IPS-18c (cell line): Measurements from ENCODE around the gene DTL.

ENCODE experiments used
- H3K4me3 ChIP-seq: 2 replicates; pipeline ENCODE4 v1.7.0; 2013; ENCODE audit warnings: low read depth, mild to moderate bottlenecking, low read length, moderate library complexity; ENCODE audit not compliant: insufficient read depth
- H3K9me3 ChIP-seq: one replicate; pipeline ENCODE4 v1.6.1; 2013; ENCODE audit warnings: mild to moderate bottlenecking, low read length, moderate library complexity; ENCODE audit not compliant: control insufficient read depth, insufficient read depth

DTL gene

DNA sequence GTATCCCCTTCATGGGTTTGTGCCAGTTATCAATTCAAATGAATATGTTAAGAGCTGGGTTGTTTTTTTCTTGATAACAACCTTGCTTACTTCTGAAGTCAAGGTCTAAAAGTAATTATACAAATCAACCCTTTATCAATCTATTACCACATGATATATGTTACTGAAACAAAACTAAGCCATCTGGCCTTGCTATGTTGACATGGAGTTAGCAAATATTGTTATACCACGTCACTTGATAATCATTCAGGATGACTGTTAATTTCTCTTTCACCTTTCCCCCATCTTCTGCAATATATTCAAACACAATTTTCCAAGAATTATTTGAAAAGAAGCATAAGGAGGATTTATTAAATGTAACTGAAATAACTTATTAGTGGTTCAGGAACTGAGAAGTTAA lies 72.6 kb downstream of the DTL start:
- Histone ChIP-seq H3K4me3 (no peak overlapping the region), H3K9me3 (peaks cover 3% of the 10 kb centered on the region)

DNA sequence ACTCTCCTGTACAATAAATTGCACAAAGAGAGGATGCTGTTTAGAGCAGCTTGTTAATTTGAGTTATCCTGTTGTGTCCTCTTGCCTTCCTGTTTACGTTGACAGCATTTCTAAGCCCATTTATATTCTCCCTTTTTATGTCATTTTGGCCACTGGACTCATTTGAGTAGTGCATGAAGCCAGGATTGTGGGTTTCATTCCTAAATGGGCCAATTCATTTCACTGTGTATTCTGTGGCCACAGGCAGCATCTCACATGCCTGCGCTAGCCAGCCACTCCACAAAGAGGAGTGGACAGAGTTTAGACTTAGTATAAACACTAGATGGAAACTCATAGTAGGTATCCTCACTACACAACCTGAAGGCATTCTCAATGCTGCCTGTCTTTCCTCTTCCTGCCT lies 73.4 kb downstream of the DTL start:
- H3K9me3 ChIP-seq: peaks cover 3% of the 10 kb centered on the region

DNA sequence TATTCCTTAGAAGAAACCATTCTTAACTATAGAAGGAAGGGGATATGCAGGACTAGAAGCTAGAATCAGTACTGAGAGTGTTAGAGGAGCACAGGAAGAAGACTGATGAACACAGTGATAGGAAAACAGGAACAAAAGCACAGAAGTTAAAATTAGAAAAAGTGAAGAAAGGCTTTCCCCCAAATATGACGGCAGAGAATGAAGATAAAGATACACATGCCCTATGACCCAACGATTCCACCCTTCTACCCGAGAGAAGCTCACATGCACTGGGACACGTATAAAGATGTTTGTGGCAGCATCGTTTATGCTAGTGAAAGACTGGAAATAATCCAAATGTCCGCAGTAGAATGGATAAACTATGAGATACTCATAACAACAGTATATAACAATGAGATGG lies 74.2 kb downstream of the DTL start:
- Histone ChIP-seq H3K4me3 (no peak overlapping the region), H3K9me3 (peaks cover 3% of the 10 kb centered on the region)

More for the DNA sequence above, 73.4 kb downstream of the DTL start:
- no peak overlapping the region for H3K4me3 ChIP-seq

DNA sequence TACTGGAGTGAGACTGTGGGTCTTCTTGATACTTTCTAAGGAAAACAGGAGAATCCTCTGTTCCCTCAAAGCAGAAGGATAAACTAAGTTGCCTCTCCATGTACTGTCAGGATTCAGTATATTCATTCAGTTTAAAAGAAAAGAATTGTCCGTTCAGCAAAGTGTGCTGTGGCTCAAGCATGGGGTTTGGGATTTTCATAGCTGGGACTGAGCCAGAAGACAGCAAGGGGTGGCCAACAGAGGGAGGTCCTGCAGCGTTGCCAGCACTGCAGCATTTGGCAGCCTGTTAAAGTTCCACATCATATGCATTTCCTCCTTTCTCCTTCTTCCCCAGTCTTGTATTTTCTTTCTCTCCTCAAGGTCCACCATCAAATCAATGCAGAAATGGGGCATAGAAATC lies 75.1 kb downstream of the DTL start:
- H3K9me3 ChIP-seq: peaks cover 3% of the 10 kb centered on the region
- no peak overlapping the region for H3K4me3 ChIP-seq

DNA sequence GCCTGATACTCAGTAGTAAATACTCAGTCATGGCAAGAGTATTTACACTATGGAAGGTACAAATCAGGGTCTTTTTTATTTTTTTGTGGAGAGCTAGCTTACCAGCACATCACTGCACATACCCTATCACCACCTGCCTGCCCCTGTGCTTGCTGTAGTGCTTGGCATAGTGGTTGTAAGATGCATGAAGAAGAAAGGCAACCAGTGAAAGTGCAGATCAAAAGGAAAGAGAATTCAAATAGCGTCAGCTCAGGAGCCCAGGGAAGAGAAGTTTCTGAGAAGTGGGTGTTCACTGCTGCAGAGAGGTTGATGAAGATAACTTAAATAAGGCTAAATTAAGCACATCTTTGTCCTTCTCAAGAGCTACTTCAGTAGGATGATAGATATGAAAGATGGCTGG lies 76.0 kb downstream of the DTL start:
- no peak overlapping the region for H3K4me3 ChIP-seq
- H3K9me3 ChIP-seq: peaks cover 3% of the 10 kb centered on the region

DNA sequence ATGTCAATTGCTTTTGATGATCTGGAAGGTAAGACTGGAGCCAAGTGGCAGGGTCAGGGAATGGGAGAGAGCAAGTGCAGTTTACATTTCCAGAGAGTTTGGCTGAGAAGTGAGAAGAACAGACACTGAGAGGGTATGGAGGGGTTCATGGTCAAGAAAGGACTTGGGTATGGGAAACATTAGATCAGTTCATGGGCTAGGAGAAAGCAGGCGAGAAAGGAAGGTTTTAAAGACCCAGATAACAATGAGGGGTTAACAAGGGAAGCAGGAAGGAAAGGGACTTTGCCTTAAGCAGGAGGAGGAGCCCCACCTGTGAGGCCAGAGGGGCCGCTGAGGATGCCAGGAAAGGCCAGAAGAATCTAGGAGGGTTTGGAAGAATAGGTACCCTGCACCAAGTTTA lies 78.2 kb downstream of the DTL start:
- peaks cover 3% of the 10 kb centered on the region for H3K9me3 ChIP-seq
- H3K4me3 ChIP-seq: no peak overlapping the region

DNA sequence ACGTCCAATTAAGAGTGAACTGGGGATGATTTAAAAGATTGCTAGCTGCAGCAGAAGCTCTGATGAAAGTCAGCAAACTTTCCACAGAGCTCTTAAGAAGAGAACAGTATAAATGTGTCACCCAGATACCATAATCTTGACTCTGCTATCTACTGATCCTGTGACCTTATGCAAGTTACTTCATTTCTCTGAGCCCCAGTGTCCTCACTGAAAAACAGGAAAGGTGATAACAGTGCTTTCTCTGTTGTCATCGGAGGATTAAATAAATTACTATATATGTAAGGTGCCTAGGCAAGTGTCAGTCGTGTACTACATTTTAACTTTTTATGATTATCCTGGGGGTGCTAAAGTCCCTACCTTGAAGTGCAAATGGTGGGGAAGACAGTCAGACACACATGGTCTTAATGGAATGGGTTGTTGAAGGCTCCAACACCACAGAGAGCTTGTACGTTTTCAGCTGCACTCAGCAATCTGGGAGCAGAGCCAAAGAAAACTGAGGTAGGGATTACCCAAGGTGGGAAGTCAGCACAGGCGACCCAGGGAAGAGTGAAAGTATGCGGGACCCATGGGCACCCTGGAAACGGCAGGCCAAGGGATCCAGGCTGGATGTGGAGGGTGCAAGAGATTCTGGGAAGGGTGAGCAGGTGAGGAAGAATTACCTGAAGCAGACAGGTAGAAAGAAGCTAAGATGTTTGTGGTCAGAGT lies 82.8 kb downstream of the DTL start:
- H3K9me3 ChIP-seq: no peaks in the 10 kb centered on the region
- H3K4me3 ChIP-seq: no peak overlapping the region

DNA sequence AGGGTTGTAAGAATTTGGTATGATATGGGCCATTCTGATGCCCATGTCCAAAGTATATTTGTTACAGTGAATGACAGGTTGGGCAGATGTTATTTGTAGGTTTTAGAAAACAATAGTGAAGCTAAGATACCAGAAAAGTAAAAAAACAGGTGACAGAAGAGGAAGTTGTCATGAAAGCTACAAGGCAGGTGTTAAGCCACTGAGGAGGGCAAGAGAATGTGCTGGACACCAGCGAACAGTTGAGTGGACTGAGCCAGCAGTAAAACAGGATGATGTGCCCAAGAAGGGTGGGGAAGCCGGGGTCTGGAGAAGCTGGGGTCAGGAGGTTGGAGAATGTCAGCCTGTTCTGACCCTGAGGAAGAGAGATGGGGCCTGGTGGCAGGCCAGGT lies 83.3 kb downstream of the DTL start:
- Histone ChIP-seq H3K4me3 (no peak overlapping the region), H3K9me3 (no peaks in the 10 kb centered on the region)

DNA sequence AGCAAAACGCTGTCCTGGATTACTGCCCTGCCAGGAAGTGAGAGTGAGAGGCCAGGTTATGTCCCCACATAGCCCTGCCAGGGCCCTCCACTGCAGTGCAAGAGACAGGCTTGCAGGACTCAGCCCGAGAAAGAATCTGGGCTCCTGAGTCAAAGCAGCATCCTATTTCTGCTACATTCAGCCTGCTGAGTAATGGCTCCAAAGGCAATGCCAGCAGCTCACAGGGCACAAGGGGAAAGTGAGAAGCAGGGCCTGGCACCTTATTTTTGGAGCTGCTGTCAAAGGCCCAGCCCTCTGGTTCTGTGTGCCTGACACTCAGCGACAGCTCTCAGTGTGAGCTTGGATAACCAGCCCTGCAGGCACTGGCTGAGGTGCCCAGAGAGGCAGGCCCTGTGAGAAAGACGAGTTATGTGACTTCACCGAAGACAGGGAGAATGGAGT lies 83.9 kb downstream of the DTL start:
- Histone ChIP-seq H3K9me3 (no peaks in the 10 kb centered on the region), H3K4me3 (no peak overlapping the region)

DNA sequence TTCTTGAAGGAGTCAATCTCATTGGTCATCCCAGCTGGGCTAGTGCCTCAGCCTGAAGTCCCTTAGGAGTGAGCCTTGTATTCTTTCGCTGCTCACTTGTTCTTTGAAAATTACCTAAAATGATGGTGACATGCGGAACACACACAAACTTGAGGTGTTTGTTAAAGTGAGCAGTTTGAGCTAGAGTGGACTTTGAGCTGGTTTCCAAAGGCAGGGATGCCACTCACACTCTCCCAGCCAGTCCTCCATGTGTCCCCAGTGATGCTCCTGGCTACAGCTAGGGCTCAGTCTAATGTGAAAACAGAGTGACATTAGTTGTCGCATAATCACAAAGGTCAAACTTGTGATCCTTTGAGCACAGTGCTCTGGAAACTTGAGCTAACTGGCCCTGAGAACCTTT lies 84.3 kb downstream of the DTL start:
- Histone ChIP-seq H3K9me3 (no peaks in the 10 kb centered on the region), H3K4me3 (no peak overlapping the region)

DNA sequence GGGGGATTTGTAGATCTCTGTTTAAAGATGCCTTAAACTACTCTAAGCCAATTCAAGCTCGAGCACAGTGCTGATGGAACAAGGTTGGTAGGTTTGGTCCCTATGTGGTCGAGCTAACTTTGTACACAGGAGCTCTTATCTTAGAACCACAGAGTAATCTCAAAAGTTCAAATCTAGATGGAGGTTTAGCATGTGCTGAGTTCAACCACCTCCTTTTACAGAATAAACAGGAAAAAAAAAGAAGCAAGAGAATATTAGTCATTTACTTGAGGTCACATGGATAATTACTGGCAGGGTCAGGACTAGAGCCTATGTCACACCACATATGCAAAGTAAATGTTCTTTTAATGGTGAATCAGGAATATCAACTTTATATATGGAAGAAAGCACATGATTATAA lies 86.2 kb downstream of the DTL start:
- Histone ChIP-seq H3K9me3 (no peaks in the 10 kb centered on the region), H3K4me3 (no peak overlapping the region)

DNA sequence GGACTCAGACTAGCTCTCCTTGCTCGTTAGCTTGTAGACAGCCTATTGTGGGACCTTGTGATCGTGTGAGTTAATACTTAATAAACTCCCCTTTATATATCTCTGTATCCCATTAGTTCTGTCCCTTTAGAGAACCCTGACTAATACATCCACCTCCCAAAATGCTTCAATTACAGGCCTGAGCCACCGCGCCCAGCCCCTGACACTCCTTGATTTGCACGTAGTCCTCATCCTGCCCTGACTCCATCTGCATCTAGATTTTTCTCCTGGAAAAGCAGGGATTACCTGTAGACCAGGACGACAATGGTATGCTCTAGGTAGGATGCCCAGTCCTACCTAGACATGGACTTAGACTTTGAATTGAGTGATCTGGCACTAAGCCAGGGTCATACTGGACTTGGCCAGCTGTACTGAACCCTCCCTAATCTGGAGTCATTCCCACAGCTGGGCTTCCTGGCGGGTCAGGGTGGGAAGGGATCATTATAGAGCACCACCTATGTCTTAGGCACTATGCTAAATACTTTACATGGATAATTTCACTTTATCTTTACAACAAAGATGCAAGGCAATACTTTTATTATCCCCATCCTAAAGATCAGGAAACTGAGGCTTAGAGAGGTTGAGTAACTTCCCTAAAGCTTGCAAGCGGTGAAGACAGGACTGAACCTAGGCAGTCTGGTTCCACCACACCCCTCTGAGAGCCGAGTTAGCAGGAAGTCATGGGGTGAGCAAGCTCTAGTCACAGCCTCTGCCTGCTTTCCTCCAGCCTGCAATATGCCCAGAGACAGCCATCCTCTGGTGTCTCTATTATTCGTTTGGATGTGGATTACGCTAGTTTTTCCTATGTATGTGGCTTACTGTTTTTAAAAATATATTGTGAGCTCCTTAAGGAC lies 89.4 kb downstream of the DTL start:
- no peaks in the 10 kb centered on the region for H3K9me3 ChIP-seq

DNA sequence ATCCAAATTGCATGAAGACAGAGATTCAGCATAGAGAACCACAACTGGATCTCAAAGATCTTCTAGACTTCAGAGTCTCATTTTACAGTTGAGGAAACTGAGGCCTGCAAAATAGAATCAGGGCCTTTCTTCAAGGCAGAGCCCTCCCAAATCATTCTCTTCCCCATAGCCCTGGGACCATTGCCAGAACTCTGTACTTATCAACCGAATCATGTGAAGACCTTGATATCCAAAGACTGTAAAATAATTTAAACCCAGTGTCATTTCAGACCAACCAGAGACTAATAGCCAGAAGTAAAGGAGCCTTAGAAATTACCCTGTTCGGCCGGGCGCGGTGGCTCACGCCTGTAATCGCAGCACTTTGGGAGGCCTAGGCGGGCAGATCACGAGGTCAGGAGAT lies 90.1 kb downstream of the DTL start:
- Histone ChIP-seq H3K9me3 (no peaks in the 10 kb centered on the region), H3K4me3 (no peak overlapping the region)

More for the DNA sequence above, 89.4 kb downstream of the DTL start:
- no peak overlapping the region for H3K4me3 ChIP-seq

DNA sequence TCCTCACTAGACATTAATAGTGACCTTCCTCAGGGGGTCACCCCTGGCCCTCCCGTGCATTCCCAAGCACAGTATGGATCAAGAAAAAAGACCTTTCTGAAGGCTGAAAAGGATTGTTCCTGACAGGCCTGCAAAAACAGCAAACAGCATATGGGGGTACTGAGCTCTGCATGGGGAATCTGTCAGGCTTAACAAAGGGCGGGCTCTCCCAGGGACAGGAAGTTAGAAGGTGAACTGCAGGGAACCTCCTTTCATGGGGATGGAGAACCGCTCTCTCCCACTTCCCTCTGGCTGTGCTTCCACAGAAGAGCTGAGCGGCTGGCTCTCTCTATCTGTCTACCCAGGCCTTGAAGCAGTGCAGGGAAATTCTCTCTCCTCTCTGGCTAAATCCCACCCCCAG lies 91.7 kb downstream of the DTL start:
- no peaks in the 10 kb centered on the region for H3K9me3 ChIP-seq
- no peak overlapping the region for H3K4me3 ChIP-seq

DNA sequence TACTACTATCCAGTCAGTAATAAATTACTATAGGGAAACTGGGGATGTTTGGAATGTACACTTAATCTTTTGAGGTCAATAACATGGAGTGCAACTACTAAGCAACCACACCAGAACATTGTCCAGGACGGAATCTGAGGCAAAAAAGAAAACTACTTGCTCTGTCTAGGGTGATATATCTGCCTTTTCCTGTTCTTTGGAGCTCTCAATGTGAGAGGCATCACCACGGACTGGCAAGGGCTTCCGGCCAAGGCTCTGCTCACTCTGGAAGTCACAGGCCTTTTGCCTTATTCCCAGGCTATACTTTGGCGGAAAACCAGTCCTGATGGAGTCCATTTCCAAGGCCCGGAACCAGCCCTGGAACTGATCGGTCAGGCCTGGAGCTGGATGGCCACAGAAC lies 94.2 kb downstream of the DTL start:
- Histone ChIP-seq H3K4me3 (no peak overlapping the region), H3K9me3 (no peaks in the 10 kb centered on the region)

DNA sequence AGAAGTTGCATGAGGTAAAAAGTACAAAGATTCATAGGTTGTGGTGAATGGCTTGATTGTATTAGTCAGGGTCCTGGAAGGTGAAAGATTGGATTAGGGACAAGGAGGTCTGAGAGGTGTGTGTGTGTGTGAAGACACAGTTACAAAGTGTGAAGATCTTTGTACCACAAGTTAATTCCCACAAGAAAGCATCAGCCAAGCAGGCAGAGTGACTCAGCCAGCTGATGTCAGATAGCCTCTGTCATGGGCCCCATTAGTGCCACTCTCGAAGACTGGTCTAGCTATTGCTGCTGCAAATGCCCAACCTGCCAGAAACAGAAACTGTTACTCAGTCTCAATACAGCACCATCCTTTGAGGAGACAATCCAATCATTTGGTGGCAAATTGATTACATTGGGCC lies 96.5 kb downstream of the DTL start:
- H3K4me3 ChIP-seq: no peak overlapping the region
- no peaks in the 10 kb centered on the region for H3K9me3 ChIP-seq

DNA sequence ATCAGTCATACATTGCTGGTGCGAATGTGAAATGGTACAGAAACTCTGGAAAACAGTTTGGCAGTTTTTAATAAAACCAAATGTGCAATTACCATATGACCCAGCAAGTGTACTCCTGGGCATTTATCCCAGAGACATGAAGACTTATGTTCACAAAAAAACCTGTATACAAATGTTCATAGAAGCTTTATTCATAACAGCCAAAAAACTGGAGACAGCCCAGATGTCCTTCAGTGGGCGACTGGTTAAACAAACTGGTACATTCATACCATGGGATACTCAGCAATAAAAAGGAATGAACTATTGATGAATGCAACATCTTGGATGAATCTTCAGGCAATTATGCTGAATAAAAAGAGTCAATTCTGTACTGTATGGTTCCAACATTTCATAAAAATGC lies 97.8 kb downstream of the DTL start:
- no peak overlapping the region for H3K4me3 ChIP-seq
- no peaks in the 10 kb centered on the region for H3K9me3 ChIP-seq

DNA sequence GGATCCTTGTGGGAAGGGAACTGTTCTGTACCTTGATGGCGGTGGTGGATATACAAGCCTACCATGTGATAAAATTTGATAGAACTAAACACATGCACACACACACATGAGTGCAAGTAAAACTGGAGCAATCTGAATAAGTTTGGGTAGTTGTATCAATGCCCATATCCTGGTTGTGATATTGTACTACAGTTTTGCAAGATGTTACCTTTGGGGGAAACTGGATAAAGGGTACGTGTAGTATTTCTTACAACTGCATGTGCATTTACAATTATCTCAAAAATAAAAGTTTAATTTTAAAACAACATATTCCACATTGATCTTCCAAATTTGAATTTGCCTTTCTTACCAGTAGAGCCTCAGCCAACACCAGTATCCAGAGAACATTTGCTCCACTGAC lies 99.6 kb downstream of the DTL start:
- H3K9me3 ChIP-seq: no peaks in the 10 kb centered on the region
- no peak overlapping the region for H3K4me3 ChIP-seq
